Measurements from ENCODE around the gene ELAVL3. TPM values are rescaled to one million over a fixed set of nuclear protein-coding genes. Genes with fewer than 3 reads are reported as not detected.

Gene ELAVL3
- total and polyA plus RNA-seq, 2 of the 4 experiments (the other 2 are of a cell fraction), result not detected

GRCh38 chr19:11421371-11422098 lies 59.3 kb downstream of the ELAVL3 start:
- dilution Hi-C loops (cut with HindIII; ENCODE audit: low sequenced_read_pairs, unreplicated experiment), result no loop called here
- Histone ChIP-seq H2BK15ac (ENCODE audit: low read depth, low read length) (no peak overlapping the region), H4K5ac (ENCODE audit: low read depth, low read length) (no peak overlapping the region), H3K14ac (replicated peaks; ENCODE audit: low read depth, low read length) (no peak overlapping the region), H3K36me3 (ENCODE audit: control insufficient read depth, insufficient read depth, low read length) (no peaks in the 10 kb centered on the region), H2BK5ac (ENCODE audit: low read depth, low read length, poor library complexity, severe bottlenecking) (no peak overlapping the region), H3K56ac (ENCODE audit: extremely low read depth, insufficient read depth, low read length) (no peak overlapping the region), H2BK20ac (ENCODE audit: low read depth, low read length) (no peak overlapping the region), H3K9me3 (ENCODE audit: control insufficient read depth, insufficient read depth, low read length) (no peaks in the 10 kb centered on the region), H3K27me3 (ENCODE audit: control insufficient read depth, insufficient read depth, low read length) (peaks cover 44% of the 10 kb centered on the region), H3K9ac (ENCODE audit: low read depth, low read length) (no peak overlapping the region), H2AK9ac (replicated peaks; ENCODE audit: low read depth, low read length, poor library complexity) (no peak overlapping the region), H2AK5ac (ENCODE audit: low read depth, low read length) (no peak overlapping the region), H2BK120ac (ENCODE audit: low read depth, low read length) (no peak overlapping the region), H4K20me1 (ENCODE audit: insufficient read depth, low read length) (no peaks in the 10 kb centered on the region), H3K23ac (ENCODE audit: low read depth, low read length) (no peak overlapping the region), H3K9me1 (ENCODE audit: insufficient read depth, low read length) (no peaks in the 10 kb centered on the region), H3K18ac (ENCODE audit: low read depth, low read length) (no peak overlapping the region), H3K4me1 (ENCODE audit: control insufficient read depth, insufficient read depth, low read length) (peaks cover 2% of the 10 kb centered on the region; the same call in 1 of the 2 replicates), H4K8ac (ENCODE audit: low read depth in 2 of 2, low read length in 2 of 2) (no peak overlapping the region), H3K4me2 (ENCODE audit: low read depth, low read length) (no peak overlapping the region), H3K27ac (ENCODE audit: insufficient read depth, low read length) (no peak overlapping the region), H3K4me3 (ENCODE audit: insufficient read depth, low read depth, low read length) (no peak overlapping the region), H3K79me1 (ENCODE audit: low read depth in 1 of 2, low read length in 2 of 2) (no peaks in the 10 kb centered on the region), H3K4ac (ENCODE audit: low read depth, low read length) (no peak overlapping the region), H4K91ac (ENCODE audit: insufficient read depth, low read depth, low read length) (no peak overlapping the region), H2AFZ (replicated peaks; ENCODE audit: low read length, poor library complexity) (peak overlapping the region; percentile 62)
- no TSS peak for BruUV-seq (replicated peaks)
- no peak for DNase-seq
- in situ Hi-C loops (cut with MboI; ENCODE audit: low sequenced_read_pairs), result no loop called here
- intact Hi-C loops (cut with micrococcal nuclease), result loop anchor here (5.0 kb wide), 1 partner anchor 39 kb away; the partner anchor contains the start of gene EPOR
- ATAC-seq (ENCODE audit: low read depth), result no peak
- 27% methylated on average over 13 of the region's 36 CpGs; no CpG with 5 or more reads in 1 of the 2 experiments for WGBS, 2 experiments (ENCODE audit: extremely low coverage in 2 of 2, insufficient read length in 1 of 2)
- TF ChIP-seq NFE2L2 (IDR thresholded peaks at IDR 0.05; ENCODE audit: low read depth, low read length), result no peak
- ChIA-PET CTCF (interaction anchor here (0.6 to 1.5 kb wide), 2 partner anchors 14 to 25 kb away, joined by 3 to 4 read pairs; partner anchors contain the start of genes ODAD3 and PRKCSH), POLR2A (ENCODE audit: unreplicated experiment) (no interaction called here)
